ENCODE measurements around the gene CEP170B. TPM values are rescaled to one million over a fixed set of nuclear protein-coding genes. Genes with fewer than 3 reads are reported as not detected.
A peak's percentile ranks its signal among the peaks of the same experiment; 100 is the strongest.

Gene CEP170B
- total and polyA plus RNA-seq, 2 of the 8 experiments (the other 6 are each of a cell fraction or from before 2014, with no cell fraction given): 9.1 to 33.8 TPM

- Histone ChIP-seq H2BK15ac (ENCODE audit: low read length) (no peak overlapping the region), H3K23me2 (ENCODE audit: low read depth, low read length) (peaks cover 21% of the 10 kb centered on the region; the same call in 1 of the 2 replicates), H2BK12ac (ENCODE audit: low read depth, low read length) (no peak overlapping the region), H3K18ac (ENCODE audit: extremely low read depth, low read length) (no peak overlapping the region), H4K5ac (ENCODE audit: insufficient read length, low read depth, low read length) (no peak overlapping the region), H3K4me3 (ENCODE audit: extremely low read depth in 1 of 4, insufficient read depth in 2 of 4, low read depth in 3 of 4, low read length in 4 of 4) (no peak overlapping the region), H2BK5ac (ENCODE audit: low read depth, low read length) (0 out of 2 replicates have a peak overlapping the region, but pooled peaks have one; percentile 21), H3K27ac (ENCODE audit: low read depth, low read length) (no peak overlapping the region), H3K79me1 (ENCODE audit: low read depth, low read length) (no peaks in the 10 kb centered on the region), H3K9me3 (ENCODE audit: insufficient read depth in 2 of 2, low read depth in 1 of 2, low read length in 1 of 2) (no peaks in the 10 kb centered on the region), H2AFZ (ENCODE audit: low read length) (no peak overlapping the region), H3K9ac (replicated peaks in 1 of 4; ENCODE audit: extremely low read depth in 1 of 4, low read depth in 3 of 4, low read length in 3 of 4) (no peak overlapping the region), H3K27me3 (replicated peaks in 1 of 4; ENCODE audit: control insufficient read depth in 3 of 4, extremely low read depth in 1 of 4, insufficient read depth in 3 of 4, low read length in 3 of 4) (peaks cover 0 to 26% (median 19%) of the 10 kb centered on the region in 4 experiments; a peak in 6 of 7 replicates), H3K4ac (replicated peaks; ENCODE audit: insufficient read length, low read depth, low read length) (no peak overlapping the region), H2BK120ac (replicated peaks; ENCODE audit: low read depth, low read length) (no peak overlapping the region), H4K91ac (replicated peaks; ENCODE audit: insufficient read length, low read length) (no peak overlapping the region), H3K4me1 (replicated peaks in 1 of 4; ENCODE audit: control insufficient read depth in 3 of 4, insufficient read depth in 4 of 4, low read length in 3 of 4) (peaks cover 0 to 7% (median 5%) of the 10 kb centered on the region in 4 experiments; a peak in 4 of 7 replicates), H3K14ac (ENCODE audit: insufficient read length) (no peak overlapping the region), H3K4me2 (ENCODE audit: insufficient read depth in 1 of 2, low read depth in 2 of 2, low read length in 2 of 2) (no peak overlapping the region), H4K20me1 (replicated peaks in 1 of 2; ENCODE audit: control insufficient read depth in 1 of 2, insufficient read depth in 2 of 2, low read length in 2 of 2) (peaks cover 0 to 8% of the 10 kb centered on the region in 2 experiments), H2BK20ac (ENCODE audit: low read length) (no peak overlapping the region), H2AK5ac (ENCODE audit: low read depth, low read length) (no peak overlapping the region), H4K8ac (ENCODE audit: extremely low read depth, insufficient read depth, low read length) (no peak overlapping the region), H3K36me3 (ENCODE audit: control insufficient read depth in 2 of 4, insufficient read depth in 4 of 4, low read length in 3 of 4) (no peaks in the 10 kb centered on the region), H3K23ac (ENCODE audit: insufficient read length) (no peak overlapping the region), H3K79me2 (ENCODE audit: control insufficient read depth in 1 of 2, insufficient read depth in 2 of 2, low read length in 2 of 2) (no peaks in the 10 kb centered on the region), H3K56ac (replicated peaks; ENCODE audit: insufficient read length, low read depth, low read length) (peak overlapping the region; percentile 96)
- 91 to 100% methylated on average over 2 of the region's 2 CpGs for WGBS, 2 experiments (ENCODE audit: extremely low coverage in 1 of 2, insufficient coverage in 1 of 2, insufficient read length in 1 of 2, insufficient replicate concordance in 2 of 2, low coverage in 1 of 2, low lambda C conversion rate in 2 of 2, missing lambda C conversion rate in 1 of 2)
- FAIRE-seq: no peak
- ChIA-PET CTCF (ENCODE audit: partially characterized antibody) (interaction anchor here (2.4 kb wide), 1 partner anchor 20 kb away, joined by 12 read pairs; no protein-coding TSS in a partner anchor), POLR2A (ENCODE audit: partially characterized antibody) (interaction anchor here (0.6 to 2.0 kb wide), 3 partner anchors 21 to 56 kb away, joined by 3 to 7 read pairs (median 4); no protein-coding TSS in a partner anchor)
- DNase-seq (ENCODE audit: low read depth in 1 of 2, low spot score in 2 of 2): no peak
- TF ChIP-seq YY1 (IDR thresholded peaks at IDR 0.05; ENCODE audit: low read depth, low read length) (no peak), ZNF274 (IDR thresholded peaks at IDR 0.05; ENCODE audit: borderline replicate concordance, extremely low read depth, low read length) (no peak), GABPA (IDR thresholded peaks at IDR 0.05; ENCODE audit: borderline replicate concordance, insufficient read depth, low read length) (no peak), SRF (IDR thresholded peaks at IDR 0.05; ENCODE audit: low read depth, low read length) (no peak), SAP30 (IDR thresholded peaks at IDR 0.05; ENCODE audit: insufficient read depth, insufficient replicate concordance, low read length) (no peak), TAF7 (optimal IDR thresholded peaks at IDR 0.05; ENCODE audit: borderline replicate concordance, low read depth, low read length) (no peak), ATF2 (IDR thresholded peaks at IDR 0.05; ENCODE audit: low read length) (no peak), JUND (IDR thresholded peaks at IDR 0.05; ENCODE audit: low read length) (no peak), BRCA1 (IDR thresholded peaks at IDR 0.05; ENCODE audit: low read depth, low read length) (no peak), BACH1 (IDR thresholded peaks at IDR 0.05; ENCODE audit: low read length) (no peak), CREB1 (IDR thresholded peaks at IDR 0.05) (no peak), KDM5A (IDR thresholded peaks at IDR 0.05; ENCODE audit: low read length) (no peak)
Observed at GRCh38 chr14:104824353-104824997, 40.6 kb upstream of the CEP170B start.

Data from H1 (cell line).